ENCODE data around the gene LUC7L.
A peak's percentile ranks its signal among the peaks of the same experiment; 100 is the strongest.
"Not testable (repeated sequence)": the region's sequence is repeated elsewhere in the genome, so short reads cannot be mapped to it uniquely, and the experiment has no call there.

LUC7L gene

DNA sequence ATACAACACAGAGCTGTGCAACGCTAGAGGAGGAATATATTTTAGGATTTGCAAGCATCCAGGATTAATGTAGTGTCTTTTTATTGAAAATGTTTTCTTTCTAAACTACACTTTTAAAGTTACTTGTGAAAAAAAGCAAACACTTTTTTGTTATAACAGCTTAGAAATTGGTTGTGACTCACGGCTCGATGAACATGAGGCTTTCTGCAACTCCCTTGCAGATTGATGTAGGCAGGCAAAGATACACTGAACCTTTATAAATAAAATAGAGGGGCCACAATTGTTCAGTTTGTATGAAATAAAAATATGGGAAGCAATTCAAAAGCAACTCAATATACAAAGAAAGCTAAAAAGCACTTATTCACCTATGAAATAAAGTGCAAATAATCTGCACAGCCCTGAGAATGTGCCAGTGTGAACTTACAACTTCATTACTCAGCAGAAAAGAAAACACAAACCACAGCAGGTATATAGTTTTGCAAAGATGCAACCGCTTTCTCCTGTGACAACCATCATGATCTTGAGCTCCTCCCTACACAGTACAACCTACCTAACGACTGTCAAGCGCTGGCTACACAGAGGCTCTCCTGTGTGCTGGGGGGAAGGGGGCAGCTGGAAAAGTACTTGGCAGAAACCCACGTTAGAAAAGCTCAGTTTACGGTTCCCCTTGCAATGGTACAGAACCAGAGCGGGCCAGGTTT is 948 bp downstream of the LUC7L start:
- no peak for DNase-seq

DNA sequence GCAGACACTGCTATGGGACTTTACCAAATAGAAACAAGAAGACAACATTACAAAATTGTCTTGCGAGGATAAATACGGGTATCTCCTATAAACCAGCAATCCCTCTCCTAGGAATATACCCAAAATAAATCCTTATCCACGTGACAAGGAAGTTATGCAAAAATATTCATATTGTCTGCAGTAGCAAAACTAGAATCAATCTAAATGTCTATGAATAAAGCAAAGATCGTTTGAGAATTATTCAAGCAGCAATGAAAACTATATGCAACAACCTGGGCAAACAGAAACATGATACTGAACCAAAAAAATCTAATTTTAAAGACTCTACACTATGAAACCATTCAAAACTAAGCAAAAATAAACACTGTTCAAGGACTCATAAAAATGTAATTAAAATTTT is 9.2 kb downstream of the LUC7L start:
- no peak for DNase-seq

DNA sequence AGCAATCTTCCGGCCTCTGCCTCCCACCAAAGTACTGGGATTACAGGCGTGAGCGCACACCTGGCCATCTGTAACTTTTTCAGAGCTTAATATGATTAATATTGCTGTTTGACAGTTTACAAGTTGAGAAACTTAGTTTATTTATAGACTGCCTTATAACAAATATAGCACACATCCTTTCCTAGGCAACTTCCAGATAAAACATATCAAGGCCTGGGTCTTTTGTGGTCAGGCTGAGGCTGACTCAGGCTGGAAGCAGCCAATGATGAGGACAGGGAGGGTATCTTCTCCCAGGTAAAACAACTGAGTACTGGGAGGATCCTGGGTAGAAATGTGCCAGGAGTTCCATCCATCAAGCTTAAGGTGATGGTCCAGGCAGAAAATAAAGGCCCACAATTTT is 16.2 kb downstream of the LUC7L start:
- no peak for DNase-seq

DNA sequence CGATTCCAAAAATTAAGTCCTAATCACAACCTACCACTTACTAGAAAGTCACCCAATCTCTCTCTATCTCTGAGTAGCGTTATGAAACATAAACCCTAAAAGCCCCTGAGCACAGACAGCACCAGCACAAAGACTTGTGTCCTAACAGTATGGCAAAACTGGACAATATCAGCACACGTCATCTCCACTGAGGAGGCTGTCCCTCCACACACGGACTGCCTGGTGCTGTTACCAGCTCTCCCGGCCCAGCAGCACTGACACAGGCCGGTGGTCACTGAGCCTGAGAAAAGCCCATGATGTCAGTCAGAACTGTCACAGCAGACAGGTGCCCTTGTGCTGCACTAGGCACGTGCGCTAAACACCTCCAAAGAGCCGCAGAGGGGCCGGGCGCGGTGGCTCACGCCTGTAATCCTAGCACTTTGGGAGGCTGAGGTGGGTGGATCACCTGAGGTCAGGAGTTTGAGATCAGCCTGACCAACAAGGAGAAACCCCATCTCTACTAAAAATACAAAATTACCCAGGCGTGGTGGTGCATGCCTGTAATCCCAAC is 17.5 kb downstream of the LUC7L start:
- not testable (repeated sequence) for DNase-seq

DNA sequence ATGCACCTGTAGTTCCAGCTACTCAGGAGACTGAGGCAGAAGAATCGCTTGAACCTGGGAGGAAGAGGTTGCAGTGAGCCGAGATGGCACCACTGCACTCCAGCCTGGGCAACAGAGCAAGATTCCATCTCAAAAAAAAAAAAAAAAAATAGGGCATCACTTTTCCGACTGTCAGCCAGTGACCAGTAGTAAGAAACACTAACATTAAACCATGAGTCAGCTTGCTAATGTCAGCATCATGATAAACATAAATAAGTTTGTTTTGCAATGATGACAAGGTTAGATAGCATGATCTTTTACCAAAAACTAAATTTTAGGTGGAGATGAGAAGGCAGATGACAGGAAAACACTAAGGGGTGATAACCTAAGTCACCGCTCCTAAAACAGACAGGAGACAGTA is 19.9 kb downstream of the LUC7L start:
- not testable (repeated sequence) for DNase-seq

DNA sequence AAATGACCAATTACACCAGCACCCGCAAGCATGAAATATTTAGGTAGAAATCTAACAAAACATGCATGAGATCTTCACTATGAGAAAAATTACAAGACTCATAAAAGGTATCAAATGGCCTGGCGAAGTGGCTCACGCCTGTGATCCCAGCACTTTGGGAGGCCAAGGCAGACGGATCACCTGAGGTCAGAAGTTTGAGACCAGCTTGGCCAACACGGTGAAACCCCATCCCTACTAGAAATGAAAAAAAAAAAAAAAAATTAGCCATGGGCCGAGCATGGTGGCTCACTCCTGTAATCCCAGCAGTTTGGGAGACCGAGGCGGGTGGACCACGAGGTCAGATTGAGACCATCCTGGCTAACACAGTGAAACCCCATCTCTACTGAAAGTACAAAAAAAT is 25.2 kb downstream of the LUC7L start:
- DNase-seq = not testable (repeated sequence)

DNA sequence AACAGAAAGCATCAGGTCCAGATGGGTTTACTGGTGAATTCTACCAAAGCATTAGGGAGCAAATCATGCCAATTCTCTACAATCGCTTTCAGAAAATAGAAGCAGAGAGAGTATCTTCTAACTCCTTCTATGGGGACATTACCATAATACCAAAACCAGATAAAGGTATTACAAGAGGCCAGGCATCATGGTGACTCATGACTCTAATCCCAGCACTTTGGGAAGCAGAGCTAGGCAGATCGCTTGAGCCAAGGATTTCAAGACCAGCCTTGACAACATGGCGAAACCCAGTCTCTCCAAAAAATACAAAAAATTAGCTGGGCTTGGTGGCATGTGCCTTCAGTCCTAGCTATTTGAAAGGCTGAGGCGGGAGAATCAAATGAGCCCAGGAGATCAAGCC is 26.0 kb downstream of the LUC7L start:
- no peak for DNase-seq

DNA sequence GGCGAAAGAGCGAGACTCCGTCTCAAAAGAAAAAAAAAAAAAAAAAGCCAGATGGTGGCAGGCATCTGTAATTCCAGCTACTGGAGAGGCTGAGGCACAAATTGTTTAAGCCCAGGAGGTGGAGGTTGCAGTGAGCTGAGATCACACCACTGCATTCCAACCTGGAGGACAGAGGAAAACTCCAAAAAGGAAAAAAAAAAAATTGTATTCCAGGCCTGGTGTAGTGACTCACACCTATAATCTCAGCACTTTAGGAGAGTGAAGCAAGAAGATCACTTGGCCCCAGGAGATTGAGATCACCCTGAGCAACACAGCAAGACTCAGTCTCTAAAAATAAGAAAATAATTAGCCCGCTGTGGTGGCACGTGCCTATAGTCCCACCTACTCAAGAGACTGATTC is 28.9 kb downstream of the LUC7L start:
- DNase-seq = no peak

DNA sequence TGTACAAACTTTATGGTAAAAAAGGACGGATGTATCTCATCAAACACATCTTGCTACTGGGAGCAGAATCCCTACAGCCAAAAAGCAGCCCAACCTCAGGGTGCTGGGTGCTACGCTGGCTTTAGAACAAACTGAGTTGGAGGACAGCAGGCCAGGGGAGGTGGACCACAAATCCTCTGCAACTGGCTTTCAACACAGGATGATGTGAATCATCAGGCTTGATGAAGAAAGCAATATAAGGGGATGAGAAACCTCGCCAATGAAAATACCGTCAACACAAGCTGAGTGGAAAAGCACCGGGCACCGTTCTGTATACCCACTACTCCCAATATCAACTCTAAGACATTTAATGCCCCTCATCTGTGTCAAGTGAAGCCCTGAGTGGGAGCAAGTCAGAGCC is 34.7 kb downstream of the LUC7L start:
- no peak for DNase-seq

DNA sequence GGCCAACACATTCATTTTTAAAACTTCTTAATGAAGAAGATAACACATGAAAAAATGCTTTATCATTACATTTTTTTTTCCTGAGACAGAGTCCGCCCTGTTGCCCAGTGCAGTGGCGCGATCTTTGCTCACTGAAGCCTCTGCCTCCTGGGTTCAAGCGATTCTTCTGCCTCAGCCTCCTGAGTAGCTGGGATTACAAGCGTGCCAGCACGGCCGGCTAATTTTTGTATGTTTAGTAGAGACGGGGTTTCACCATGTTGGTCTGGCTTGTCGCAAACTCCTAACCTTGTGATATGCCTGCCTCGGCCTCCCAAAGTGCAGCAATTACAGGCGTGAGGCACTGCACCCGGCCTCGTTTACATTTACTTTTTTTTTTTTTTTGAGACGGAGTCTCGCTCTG is 35.8 kb downstream of the LUC7L start:
- DNase-seq = no peak

DNA sequence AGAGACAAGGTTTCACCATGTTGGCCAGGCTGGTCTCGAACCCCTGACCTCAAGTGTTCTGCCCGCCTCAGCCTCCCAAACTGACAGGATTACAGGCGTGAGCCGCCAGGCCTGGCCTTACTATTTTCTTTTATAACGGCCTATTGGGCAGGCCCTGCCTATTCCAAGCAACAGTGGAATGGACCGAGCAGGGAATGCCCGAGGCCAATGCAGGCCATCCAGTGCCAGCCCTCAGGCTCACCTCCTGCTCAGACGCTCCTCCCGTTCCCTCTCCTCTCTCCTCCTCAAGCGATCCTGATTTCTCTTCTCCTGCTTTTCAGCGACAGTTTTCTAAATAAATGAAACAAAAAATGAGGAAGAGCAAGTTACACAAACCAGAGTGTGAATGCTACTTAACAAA is 36.6 kb downstream of the LUC7L start:
- DNase-seq = no peak

DNA sequence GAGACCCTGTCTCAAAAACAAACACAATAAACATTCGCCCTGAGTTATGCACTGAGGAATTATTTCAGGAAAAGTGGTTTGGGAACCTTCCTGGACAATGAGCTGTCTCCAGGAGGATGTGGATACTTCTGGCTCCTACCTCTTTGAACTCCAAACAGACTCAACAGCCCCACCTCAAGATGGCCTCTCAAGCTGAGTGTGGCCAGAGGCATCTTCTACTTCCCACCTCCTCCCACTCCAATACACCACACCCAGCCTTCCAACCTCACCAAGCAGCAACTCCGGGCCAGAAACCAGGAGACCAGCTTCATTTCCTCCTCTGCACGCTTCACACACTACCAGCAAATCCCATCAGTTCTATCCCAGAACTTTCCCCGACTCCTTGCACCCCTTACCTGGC is 37.4 kb downstream of the LUC7L start:
- no peak for DNase-seq

DNA sequence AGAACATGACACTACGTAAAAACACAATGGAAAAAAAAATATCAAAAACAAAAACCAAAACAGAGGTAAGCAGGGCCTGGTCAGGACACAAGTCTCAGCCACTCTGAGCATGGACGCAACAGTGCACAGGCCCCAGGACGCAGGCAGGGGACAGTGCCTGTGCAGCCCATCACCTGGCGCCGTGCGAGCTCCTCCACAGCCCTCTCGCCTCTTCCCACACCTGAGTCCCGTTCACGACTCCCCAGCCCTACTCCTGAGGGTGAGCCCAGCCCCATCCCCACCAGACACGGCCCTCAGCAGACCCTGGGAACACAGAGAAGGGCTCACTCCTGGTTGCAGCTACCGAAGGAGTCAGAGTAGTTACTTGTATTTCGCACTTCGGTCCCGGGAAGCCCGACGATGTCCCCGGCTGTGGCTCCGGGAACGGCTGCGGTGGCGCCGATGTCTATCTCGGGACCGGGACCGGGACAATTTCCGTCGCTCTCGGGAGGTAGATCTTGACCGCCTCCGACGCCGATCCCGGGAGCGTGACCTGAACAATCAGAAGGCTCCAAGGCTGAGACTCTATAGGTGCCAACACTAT is 39.6 kb downstream of the LUC7L start:
- DNase-seq = no peak

DNA sequence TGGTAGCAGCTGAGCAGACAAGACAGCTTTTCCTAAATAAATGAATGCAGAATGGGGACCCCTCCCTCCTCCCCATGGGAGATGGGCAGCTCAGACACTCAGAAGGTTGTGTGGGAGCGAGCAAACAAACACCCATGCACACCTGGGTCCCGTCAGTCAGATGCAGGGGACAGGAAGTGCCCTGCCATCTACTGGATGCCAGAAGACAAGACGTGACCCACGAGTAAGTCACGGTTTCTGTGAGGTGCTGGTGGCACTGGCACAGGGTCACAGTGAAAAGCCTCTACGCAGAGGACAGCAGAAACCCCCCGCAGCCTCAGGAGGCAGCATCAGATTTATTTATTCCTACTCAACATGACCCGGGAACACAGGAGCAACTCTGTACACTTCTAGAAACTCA is 40.6 kb downstream of the LUC7L start:
- DNase-seq = peak; percentile 28

DNA sequence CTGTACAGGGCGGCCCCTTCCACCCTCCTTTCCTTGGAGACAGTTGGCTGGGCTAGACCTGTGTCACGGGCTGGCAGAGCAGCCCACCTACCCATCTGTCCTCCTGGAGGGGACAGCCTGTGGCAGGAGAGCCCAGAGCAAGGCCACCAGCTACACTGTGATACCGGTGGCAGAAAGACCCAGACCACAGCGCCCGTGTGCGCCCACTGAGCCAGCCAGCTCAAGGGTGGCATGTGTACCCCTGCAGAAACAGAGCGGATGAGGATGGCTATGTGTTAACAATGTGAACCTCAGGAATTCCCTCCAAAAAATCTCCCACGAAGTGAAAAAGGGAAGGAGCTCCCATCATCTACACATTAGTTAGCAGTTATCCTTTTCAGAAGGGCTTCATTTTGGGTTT is 41.9 kb downstream of the LUC7L start:
- no peak for DNase-seq

DNA sequence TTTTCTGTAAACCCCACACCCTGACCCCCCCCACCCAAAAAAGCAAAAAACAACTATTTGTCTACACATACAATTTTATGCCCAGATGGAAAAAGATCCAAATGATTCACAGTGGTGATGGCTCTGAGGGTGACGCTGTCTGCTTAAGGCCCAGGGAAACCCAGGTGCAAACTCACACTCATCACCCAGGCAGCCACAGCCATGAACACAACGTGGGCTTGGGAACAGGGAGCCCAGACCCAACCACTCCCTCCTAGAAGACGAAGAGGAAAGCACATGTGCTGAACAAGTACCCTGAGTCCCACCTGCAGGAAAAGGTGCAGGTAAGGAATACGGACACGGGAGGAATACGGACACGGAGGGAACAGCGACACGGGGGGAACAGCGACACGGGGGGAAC is 43.6 kb downstream of the LUC7L start:
- no peak for DNase-seq

DNA sequence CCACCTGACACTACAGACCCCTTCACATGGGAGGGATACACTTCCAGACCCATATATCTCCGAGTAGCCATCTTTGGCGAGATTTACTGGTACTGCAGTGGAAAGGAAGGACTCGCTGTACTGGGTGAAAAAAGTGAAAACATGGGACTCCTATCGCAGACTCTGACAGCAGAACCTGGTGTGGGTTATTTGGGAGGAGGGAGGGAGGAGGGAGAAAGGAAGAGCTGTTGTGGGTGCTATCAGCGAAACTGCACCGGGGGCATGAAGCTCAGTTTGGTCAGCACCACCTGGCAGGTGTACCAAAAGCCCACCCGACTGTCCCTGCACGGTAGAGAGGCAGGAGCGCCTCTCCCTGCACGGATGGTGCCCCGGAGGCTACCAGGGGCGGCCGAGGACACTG is 44.0 kb downstream of the LUC7L start:
- DNase-seq = no peak

DNA sequence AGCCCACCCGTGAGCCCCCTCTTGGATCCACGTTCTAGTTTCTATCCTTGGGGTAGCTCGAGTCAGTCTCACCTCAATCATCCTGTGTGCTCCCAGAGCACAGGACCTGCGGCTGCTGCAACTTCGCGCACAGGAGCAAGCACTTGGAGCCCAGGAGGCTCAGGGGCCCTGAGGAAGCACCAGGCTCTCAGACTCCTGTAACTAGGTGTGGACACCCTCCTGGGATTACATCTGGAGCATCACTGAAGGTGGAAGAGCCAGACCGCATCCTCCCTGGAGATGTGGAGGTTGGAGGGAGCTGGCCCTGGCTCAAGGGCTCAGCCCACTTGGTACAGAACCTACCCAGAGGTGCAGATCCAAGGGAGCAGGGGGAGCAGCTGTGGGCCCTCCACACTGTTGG is 46.2 kb downstream of the LUC7L start:
- DNase-seq = no peak

DNA sequence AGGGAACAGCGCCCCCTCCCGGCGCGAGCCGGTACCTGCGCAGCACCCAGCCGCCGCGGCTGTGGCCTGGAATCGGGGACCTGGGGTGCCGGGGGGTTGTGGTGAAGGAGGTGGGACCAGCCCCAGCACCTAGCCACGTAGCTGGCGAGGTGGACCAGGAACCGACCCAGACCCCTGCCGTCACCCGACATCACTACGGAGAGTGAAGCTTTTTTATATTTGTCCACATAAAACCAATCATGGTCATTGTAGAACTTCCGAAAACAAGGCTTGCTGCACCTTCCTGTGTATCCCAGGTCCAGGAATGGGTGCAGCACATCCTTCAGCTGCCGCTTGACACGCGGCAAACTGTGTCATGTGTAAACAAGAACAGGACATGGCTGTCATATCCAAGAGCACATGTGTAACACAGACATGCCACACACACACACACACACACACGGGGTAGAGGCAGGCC is 47.7 kb downstream of the LUC7L start:
- DNase-seq = no peak

DNA sequence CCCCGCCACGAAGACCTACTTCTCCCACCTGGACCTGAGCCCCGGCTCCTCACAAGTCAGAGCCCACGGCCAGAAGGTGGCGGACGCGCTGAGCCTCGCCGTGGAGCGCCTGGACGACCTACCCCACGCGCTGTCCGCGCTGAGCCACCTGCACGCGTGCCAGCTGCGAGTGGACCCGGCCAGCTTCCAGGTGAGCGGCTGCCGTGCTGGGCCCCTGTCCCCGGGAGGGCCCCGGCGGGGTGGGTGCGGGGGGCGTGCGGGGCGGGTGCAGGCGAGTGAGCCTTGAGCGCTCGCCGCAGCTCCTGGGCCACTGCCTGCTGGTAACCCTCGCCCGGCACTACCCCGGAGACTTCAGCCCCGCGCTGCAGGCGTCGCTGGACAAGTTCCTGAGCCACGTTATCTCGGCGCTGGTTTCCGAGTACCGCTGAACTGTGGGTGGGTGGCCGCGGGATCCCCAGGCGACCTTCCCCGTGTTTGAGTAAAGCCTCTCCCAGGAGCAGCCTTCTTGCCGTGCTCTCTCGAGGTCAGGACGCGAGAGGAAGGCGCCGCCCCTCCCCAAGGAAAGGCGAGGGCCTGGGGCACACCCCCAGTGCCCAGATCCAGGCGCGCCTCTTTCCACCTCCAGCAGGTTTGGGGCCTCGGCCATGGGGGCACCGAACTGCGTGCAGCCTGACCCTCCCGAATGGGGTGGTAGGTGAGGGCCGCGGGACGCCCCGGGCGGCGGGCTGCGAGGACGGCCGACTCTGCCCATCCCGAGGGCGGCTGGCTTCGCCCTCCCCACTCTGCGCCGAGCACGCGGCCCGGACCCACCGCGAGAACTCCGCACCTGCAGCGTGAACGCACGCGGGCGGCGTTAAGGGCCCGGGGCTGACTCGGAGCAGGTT is 48.3 kb downstream of the LUC7L start:
- DNase-seq = peak; percentile 86

DNA sequence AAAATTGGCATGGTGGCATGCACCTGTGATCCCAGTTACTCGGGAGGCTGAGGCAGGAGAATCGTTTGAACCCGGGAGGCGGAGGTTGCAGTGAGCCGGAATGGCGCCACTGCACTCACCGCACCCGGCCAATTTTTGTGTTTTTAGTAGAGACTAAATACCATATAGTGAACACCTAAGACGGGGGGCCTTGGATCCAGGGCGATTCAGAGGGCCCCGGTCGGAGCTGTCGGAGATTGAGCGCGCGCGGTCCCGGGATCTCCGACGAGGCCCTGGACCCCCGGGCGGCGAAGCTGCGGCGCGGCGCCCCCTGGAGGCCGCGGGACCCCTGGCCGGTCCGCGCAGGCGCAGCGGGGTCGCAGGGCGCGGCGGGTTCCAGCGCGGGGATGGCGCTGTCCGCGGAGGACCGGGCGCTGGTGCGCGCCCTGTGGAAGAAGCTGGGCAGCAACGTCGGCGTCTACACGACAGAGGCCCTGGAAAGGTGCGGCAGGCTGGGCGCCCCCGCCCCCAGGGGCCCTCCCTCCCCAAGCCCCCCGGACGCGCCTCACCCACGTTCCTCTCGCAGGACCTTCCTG is 49.1 kb downstream of the LUC7L start, which contains the start of gene HBQ1:
TSS of gene HBQ1 (plus strand) at position 359 of the 575 bp plus-strand sequence. CDS start at position 387, 28 bp downstream.
- DNase-seq = peak; percentile 27

DNA sequence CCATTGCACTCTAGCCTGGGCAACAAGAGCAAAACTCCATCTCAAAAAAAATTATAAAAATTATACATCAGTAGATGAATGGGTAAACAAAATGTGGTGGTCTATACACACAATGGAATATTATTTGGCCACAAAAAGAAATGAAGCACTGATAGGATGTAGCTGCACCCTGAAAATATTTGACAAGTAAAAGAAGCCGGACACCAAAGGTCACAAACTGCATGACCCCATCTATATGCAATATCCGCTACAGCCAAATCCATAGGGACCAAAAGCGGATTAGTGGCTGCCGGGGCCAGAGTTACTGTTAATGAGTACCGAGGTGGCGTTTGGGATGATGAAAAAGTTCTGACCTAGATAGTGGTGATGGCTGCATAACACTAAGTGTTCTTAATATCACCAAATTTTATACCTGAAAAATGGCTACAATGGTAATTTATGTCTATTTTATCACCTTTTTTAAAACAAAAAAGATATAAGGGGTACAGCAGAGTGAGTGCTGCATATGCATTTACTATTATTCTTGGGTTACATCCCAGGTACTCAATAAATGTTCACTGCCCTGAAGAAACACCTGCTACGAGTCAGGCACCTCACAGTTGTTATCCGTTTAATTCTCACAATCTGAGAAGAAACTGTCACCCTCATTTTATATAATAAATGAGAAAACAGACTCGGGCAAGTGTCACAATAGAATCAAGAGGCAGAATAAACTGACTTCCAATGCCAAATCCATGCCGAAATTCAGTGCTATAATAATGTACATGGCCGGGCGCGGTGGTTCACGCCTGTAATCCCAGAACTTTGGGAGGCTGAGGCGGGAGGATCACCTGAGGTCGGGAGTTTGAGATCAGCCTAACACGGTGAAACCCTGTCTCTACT is 49.8 kb downstream of the LUC7L start:
- DNase-seq = no peak

Measured in activated gamma-delta T cell treated with Interleukin-2 at 50 U/mL for 16 hours (primary cell).